GM23338 (cell line): Measurements from ENCODE around the gene CNPY1. TPM values are rescaled to one million over a fixed set of nuclear protein-coding genes. Genes with fewer than 3 reads are reported as not detected.

Source experiments
- ATAC-seq: fragments of 200-7000 bp; cut with Tn5 transposase; 3 replicates; pipeline ENCODE4 v1.9.1; 2020
- DNase-seq: peaks from one replicate; pipeline ENCODE4 v3.0.0-alpha.2; 2015; ENCODE audit warnings: low spot score
- H2AFZ ChIP-seq: fragments of 200-600 bp; sonication (generic); 2 replicates; pipeline ENCODE4 v1.8.0; 2016; ENCODE audit warnings: antibody characterized with exemption, mild to moderate bottlenecking, moderate library complexity
- H3F3A ChIP-seq: fragments of 200-600 bp; sonication (generic); replicated peaks from 2 replicates; pipeline ENCODE4 v1.8.0; 2017; ENCODE audit warnings: antibody characterized with exemption, mixed run types, low read depth
- H3K27ac ChIP-seq: fragments of 200-600 bp; sonication (generic); 2 replicates; pipeline ENCODE4 v1.6.1; 2016; ENCODE audit warnings: low read depth
- H3K27me3 ChIP-seq: fragments of 200-600 bp; sonication (generic); 2 replicates; pipeline ENCODE4 v1.8.0; 2016; ENCODE audit warnings: mild to moderate bottlenecking, mixed run types, moderate library complexity; ENCODE audit not compliant: insufficient read depth
- H3K36me3 ChIP-seq: fragments of 200-600 bp; sonication (generic); 2 replicates; pipeline ENCODE4 v1.8.0; 2016; ENCODE audit warnings: mild to moderate bottlenecking; ENCODE audit not compliant: insufficient read depth
- H3K4me1 ChIP-seq: fragments of 200-600 bp; sonication (generic); 2 replicates; pipeline ENCODE4 v1.8.0; 2016; ENCODE audit warnings: mild to moderate bottlenecking, moderate library complexity; ENCODE audit not compliant: insufficient read depth
- H3K4me2 ChIP-seq: fragments of 200-600 bp; sonication (generic); 2 replicates; pipeline ENCODE4 v1.7.1; 2017; ENCODE audit warnings: mixed run types
- H3K4me3 ChIP-seq: fragments of 200-600 bp; sonication (generic); 2 replicates; pipeline ENCODE4 v1.6.1; 2016; ENCODE audit warnings: mixed run types
- H3K79me2 ChIP-seq: fragments of 200-600 bp; sonication (generic); replicated peaks from 2 replicates; pipeline ENCODE4 v1.8.0; 2017; ENCODE audit warnings: mild to moderate bottlenecking; ENCODE audit not compliant: insufficient read depth
- H3K9me2 ChIP-seq: fragments of 200-600 bp; sonication (generic); 2 replicates; pipeline ENCODE4 v1.8.0; 2017; ENCODE audit not compliant: insufficient read depth
- H4K20me1 ChIP-seq: fragments of 200-600 bp; sonication (generic); replicated peaks from 2 replicates; pipeline ENCODE4 v1.8.0; 2017; ENCODE audit warnings: mild to moderate bottlenecking; ENCODE audit not compliant: insufficient read depth
- H3K27ac Mint-ChIP-seq: 2 replicates; pipeline ENCODE4 v1.8.0; 2020; ENCODE audit warnings: inconsistent platforms, mild to moderate bottlenecking, moderate library complexity, mixed read lengths
- H3K27me3 Mint-ChIP-seq: 3 replicates; pipeline ENCODE4 v1.8.0; 2022; ENCODE audit warnings: low read depth, mild to moderate bottlenecking, moderate library complexity, mixed read lengths, inconsistent platforms; ENCODE audit not compliant: insufficient read depth, poor library complexity
- H3K36me3 Mint-ChIP-seq: 3 replicates; pipeline ENCODE4 v1.8.0; 2021; ENCODE audit warnings: low read depth, mild to moderate bottlenecking, inconsistent platforms, moderate library complexity, mixed read lengths
- H3K4me1 Mint-ChIP-seq: 3 replicates; pipeline ENCODE4 v1.8.0; 2020; ENCODE audit warnings: mild to moderate bottlenecking, inconsistent platforms, mixed read lengths
- H3K4me3 Mint-ChIP-seq: 3 replicates; pipeline ENCODE4 v1.8.0; 2021; ENCODE audit warnings: moderate library complexity, mild to moderate bottlenecking, inconsistent platforms, mixed read lengths
- H3K9me3 Mint-ChIP-seq: 3 replicates; pipeline ENCODE4 v1.8.0; 2020; ENCODE audit warnings: moderate library complexity, mild to moderate bottlenecking, inconsistent platforms, mixed read lengths
- CREB1 ChIP-seq: fragments of 250-450 bp; sonication (Bioruptor Pico); IDR thresholded peaks from 2 replicates; pipeline ENCODE4 v1.5.0; 2020; ENCODE audit warnings: low read depth, mild to moderate bottlenecking, moderate library complexity
- EZH2 ChIP-seq: fragments of 200-600 bp; sonication (generic); IDR thresholded peaks from one replicate; pipeline ENCODE4 v1.8.0; 2017; ENCODE audit warnings: antibody characterized with exemption, mild to moderate bottlenecking, low read depth; ENCODE audit not compliant: unreplicated experiment
- EZH2phosphoT487 ChIP-seq: fragments of 200-600 bp; sonication (generic); IDR thresholded peaks from one replicate; pipeline ENCODE4 v1.8.1; 2018; ENCODE audit warnings: antibody characterized with exemption; ENCODE audit not compliant: unreplicated experiment
- JUNB ChIP-seq: IDR thresholded peaks from one replicate; pipeline ENCODE4 v1.6.1; 2016; ENCODE audit warnings: antibody characterized with exemption; ENCODE audit not compliant: unreplicated experiment
- NANOG ChIP-seq: IDR thresholded peaks from 2 replicates; pipeline ENCODE4 v1.6.1; 2016; ENCODE audit warnings: antibody characterized with exemption, borderline replicate concordance
- POLR2AphosphoS5 ChIP-seq: IDR thresholded peaks from 2 replicates; pipeline ENCODE4 v1.6.1; 2016; ENCODE audit warnings: antibody characterized with exemption, low read depth
- STAT1 ChIP-seq: IDR thresholded peaks from one replicate; pipeline ENCODE4 v1.6.1; 2016; ENCODE audit warnings: antibody characterized with exemption; ENCODE audit not compliant: unreplicated experiment
- ZNF114 ChIP-seq: fragments of 250-450 bp; sonication (Bioruptor Pico); IDR thresholded peaks from 2 replicates; pipeline ENCODE4 v1.5.0; 2020; ENCODE audit warnings: mild to moderate bottlenecking, moderate library complexity
- ZNF331 ChIP-seq: fragments of 250-450 bp; sonication (Bioruptor Pico); IDR thresholded peaks from 2 replicates; pipeline ENCODE4 v1.5.0; 2020; ENCODE audit warnings: low read depth, mild to moderate bottlenecking, moderate library complexity
- polyA plus RNA-seq: library from polyadenylated mRNA; unstranded; fragments of >200 nt; fragmentation: Nextera tagmentation; extraction: Ambion mirVana; gene quantifications from 2 replicates; pipeline ENCODE4 v1.2.1, GENCODE V29; 2016
- total RNA-seq: library from RNA; depleted of rRNA; stranded (reverse); fragments of >200 nt; shearing (Covaris generic); gene quantifications from 2 replicates; pipeline ENCODE4 v1.2.3, GENCODE V29; 2014
- TF ChIP-seq, protein P1 (sequence below): fragments of 250-450 bp; sonication (Bioruptor Pico); IDR thresholded peaks from 2 replicates; pipeline ENCODE4 v1.5.0; 2020; ENCODE audit warnings: mild to moderate bottlenecking, moderate library complexity
- TF ChIP-seq, protein P2 (sequence below): IDR thresholded peaks from one replicate; pipeline ENCODE4 v1.6.1; 2018; ENCODE audit warnings: antibody characterized with exemption; ENCODE audit not compliant: unreplicated experiment
- TF ChIP-seq, protein P3 (sequence below), 2 experiments: fragments of 200-600 bp in 1 of 2; sonication (generic) in 1 of 2; conservative IDR thresholded peaks; 2 replicates each; pipeline versions ENCODE4 v1.5.1 to v1.6.1; 2016 to 2017; ENCODE audit warnings: antibody characterized with exemption in 2 of 2, low read depth in 2 of 2, mild to moderate bottlenecking in 2 of 2, moderate library complexity in 1 of 2
- TF ChIP-seq, protein P4 (sequence below): IDR thresholded peaks from 2 replicates; pipeline ENCODE4 v1.6.1; 2016; ENCODE audit warnings: antibody characterized with exemption

Gene CNPY1
- total and polyA plus RNA-seq, 2 experiments from 2014 or later, result not detected

DNA sequence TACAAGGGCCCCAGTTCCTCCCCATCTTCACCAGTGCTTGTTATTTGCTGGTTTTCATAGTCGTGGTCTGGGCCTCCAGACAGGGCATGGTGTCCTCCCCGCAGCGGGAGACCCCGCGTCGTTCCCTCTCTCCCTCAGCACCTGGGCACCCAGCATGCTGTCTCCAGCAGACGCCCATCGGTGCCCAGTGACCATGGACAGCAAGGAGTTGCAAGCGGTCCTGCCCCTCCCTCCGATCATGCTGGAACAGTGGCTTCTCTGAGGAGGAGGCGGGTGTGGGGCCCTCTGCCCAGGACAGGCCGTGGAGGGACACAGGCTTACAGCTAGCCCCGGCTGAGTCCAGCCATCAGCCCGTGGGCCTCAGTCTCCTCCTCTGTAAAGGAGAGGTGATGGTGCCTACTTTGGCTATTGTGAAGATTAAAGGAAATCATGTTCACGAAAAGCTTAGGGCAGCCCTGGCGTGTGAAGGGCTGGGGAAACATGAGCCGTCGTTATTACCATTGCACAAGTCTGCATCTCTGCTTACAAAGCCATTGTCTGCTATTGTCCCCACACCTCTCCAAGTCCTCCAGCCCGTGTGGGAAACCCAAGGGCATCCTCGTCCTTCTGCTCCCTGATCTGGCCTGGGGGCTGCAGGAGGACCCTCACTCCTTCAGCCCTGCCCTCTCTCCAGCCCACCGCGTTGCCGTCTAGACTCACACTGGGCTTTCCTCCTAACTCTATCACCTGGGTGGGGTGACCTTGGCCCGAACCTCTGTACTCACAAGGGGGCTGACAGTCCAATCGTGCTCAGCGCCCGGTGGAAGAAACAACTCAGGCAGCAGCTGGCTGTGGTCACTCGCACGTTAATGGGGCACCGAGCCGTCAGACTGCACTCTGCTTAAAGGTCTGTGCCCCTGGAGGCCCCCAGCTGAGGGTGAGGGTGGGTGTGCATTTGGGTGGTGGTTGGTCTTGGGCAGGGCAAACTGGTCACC lies 58.6 kb downstream of the CNPY1 start:
- Mint-ChIP-seq H3K36me3 (no peaks in the 10 kb centered on the region), H3K4me1 (peaks cover 38% of the 10 kb centered on the region), H3K4me3 (no peak overlapping the region), H3K9me3 (no peaks in the 10 kb centered on the region; the same call in 2 of the 3 replicates), H3K27me3 (peaks cover 76% of the 10 kb centered on the region), H3K27ac (no peak overlapping the region)
- no peaks in the 10 kb centered on the region for H3K9me2 ChIP-seq
- no peaks in the 10 kb centered on the region for H3K36me3 ChIP-seq
- TF ChIP-seq STAT1 (no peak), ZNF331 (CRISPR knock-in tag) (no peak), ZNF114 (no peak), CREB1 (CRISPR knock-in tag) (no peak), JUNB (no peak), NANOG (no peak), EZH2phosphoT487 (no peak), POLR2AphosphoS5 (no peak), EZH2 (no peak)
- TF ChIP-seq, protein P1, sequence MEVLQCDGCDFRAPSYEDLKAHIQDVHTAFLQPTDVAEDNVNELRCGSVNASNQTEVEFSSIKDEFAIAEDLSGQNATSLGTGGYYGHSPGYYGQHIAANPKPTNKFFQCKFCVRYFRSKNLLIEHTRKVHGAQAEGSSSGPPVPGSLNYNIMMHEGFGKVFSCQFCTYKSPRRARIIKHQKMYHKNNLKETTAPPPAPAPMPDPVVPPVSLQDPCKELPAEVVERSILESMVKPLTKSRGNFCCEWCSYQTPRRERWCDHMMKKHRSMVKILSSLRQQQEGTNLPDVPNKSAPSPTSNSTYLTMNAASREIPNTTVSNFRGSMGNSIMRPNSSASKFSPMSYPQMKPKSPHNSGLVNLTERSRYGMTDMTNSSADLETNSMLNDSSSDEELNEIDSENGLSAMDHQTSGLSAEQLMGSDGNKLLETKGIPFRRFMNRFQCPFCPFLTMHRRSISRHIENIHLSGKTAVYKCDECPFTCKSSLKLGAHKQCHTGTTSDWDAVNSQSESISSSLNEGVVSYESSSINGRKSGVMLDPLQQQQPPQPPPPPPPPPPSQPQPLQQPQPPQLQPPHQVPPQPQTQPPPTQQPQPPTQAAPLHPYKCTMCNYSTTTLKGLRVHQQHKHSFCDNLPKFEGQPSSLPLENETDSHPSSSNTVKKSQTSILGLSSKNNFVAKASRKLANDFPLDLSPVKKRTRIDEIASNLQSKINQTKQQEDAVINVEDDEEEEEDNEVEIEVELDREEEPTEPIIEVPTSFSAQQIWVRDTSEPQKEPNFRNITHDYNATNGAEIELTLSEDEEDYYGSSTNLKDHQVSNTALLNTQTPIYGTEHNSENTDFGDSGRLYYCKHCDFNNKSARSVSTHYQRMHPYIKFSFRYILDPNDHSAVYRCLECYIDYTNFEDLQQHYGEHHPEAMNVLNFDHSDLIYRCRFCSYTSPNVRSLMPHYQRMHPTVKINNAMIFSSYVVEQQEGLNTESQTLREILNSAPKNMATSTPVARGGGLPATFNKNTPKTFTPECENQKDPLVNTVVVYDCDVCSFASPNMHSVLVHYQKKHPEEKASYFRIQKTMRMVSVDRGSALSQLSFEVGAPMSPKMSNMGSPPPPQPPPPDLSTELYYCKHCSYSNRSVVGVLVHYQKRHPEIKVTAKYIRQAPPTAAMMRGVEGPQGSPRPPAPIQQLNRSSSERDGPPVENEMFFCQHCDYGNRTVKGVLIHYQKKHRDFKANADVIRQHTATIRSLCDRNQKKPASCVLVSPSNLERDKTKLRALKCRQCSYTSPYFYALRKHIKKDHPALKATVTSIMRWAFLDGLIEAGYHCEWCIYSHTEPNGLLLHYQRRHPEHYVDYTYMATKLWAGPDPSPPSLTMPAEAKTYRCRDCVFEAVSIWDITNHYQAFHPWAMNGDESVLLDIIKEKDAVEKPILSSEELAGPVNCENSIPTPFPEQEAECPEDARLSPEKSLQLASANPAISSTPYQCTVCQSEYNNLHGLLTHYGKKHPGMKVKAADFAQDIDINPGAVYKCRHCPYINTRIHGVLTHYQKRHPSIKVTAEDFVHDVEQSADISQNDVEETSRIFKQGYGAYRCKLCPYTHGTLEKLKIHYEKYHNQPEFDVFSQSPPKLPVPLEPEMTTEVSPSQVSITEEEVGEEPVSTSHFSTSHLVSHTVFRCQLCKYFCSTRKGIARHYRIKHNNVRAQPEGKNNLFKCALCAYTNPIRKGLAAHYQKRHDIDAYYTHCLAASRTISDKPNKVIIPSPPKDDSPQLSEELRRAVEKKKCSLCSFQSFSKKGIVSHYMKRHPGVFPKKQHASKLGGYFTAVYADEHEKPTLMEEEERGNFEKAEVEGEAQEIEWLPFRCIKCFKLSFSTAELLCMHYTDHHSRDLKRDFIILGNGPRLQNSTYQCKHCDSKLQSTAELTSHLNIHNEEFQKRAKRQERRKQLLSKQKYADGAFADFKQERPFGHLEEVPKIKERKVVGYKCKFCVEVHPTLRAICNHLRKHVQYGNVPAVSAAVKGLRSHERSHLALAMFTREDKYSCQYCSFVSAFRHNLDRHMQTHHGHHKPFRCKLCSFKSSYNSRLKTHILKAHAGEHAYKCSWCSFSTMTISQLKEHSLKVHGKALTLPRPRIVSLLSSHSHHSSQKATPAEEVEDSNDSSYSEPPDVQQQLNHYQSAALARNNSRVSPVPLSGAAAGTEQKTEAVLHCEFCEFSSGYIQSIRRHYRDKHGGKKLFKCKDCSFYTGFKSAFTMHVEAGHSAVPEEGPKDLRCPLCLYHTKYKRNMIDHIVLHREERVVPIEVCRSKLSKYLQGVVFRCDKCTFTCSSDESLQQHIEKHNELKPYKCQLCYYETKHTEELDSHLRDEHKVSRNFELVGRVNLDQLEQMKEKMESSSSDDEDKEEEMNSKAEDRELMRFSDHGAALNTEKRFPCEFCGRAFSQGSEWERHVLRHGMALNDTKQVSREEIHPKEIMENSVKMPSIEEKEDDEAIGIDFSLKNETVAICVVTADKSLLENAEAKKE, result no peak
- TF ChIP-seq, protein P2, sequence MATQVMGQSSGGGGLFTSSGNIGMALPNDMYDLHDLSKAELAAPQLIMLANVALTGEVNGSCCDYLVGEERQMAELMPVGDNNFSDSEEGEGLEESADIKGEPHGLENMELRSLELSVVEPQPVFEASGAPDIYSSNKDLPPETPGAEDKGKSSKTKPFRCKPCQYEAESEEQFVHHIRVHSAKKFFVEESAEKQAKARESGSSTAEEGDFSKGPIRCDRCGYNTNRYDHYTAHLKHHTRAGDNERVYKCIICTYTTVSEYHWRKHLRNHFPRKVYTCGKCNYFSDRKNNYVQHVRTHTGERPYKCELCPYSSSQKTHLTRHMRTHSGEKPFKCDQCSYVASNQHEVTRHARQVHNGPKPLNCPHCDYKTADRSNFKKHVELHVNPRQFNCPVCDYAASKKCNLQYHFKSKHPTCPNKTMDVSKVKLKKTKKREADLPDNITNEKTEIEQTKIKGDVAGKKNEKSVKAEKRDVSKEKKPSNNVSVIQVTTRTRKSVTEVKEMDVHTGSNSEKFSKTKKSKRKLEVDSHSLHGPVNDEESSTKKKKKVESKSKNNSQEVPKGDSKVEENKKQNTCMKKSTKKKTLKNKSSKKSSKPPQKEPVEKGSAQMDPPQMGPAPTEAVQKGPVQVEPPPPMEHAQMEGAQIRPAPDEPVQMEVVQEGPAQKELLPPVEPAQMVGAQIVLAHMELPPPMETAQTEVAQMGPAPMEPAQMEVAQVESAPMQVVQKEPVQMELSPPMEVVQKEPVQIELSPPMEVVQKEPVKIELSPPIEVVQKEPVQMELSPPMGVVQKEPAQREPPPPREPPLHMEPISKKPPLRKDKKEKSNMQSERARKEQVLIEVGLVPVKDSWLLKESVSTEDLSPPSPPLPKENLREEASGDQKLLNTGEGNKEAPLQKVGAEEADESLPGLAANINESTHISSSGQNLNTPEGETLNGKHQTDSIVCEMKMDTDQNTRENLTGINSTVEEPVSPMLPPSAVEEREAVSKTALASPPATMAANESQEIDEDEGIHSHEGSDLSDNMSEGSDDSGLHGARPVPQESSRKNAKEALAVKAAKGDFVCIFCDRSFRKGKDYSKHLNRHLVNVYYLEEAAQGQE, result no peak
- TF ChIP-seq, protein P3, sequence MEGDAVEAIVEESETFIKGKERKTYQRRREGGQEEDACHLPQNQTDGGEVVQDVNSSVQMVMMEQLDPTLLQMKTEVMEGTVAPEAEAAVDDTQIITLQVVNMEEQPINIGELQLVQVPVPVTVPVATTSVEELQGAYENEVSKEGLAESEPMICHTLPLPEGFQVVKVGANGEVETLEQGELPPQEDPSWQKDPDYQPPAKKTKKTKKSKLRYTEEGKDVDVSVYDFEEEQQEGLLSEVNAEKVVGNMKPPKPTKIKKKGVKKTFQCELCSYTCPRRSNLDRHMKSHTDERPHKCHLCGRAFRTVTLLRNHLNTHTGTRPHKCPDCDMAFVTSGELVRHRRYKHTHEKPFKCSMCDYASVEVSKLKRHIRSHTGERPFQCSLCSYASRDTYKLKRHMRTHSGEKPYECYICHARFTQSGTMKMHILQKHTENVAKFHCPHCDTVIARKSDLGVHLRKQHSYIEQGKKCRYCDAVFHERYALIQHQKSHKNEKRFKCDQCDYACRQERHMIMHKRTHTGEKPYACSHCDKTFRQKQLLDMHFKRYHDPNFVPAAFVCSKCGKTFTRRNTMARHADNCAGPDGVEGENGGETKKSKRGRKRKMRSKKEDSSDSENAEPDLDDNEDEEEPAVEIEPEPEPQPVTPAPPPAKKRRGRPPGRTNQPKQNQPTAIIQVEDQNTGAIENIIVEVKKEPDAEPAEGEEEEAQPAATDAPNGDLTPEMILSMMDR (conservative IDR thresholded peaks at IDR 0.05; ENCODE audit: low read depth in 2 of 2), result no peak
- TF ChIP-seq, protein P4, sequence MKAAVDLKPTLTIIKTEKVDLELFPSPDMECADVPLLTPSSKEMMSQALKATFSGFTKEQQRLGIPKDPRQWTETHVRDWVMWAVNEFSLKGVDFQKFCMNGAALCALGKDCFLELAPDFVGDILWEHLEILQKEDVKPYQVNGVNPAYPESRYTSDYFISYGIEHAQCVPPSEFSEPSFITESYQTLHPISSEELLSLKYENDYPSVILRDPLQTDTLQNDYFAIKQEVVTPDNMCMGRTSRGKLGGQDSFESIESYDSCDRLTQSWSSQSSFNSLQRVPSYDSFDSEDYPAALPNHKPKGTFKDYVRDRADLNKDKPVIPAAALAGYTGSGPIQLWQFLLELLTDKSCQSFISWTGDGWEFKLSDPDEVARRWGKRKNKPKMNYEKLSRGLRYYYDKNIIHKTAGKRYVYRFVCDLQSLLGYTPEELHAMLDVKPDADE, result no peak
- H3K27me3 ChIP-seq, result peaks cover 62% of the 10 kb centered on the region
- ATAC-seq, result no peak
- no peaks in the 10 kb centered on the region for H3K79me2 ChIP-seq
- DNase-seq, result no peak
- no peak overlapping the region for H3K27ac ChIP-seq
- peaks cover 26% of the 10 kb centered on the region for H3K4me1 ChIP-seq
- H3K4me3 ChIP-seq, result no peak overlapping the region
- 0 out of 2 replicates have a peak, but pooled peaks cover 9% of the 10 kb centered on the region for H3F3A ChIP-seq
- no peaks in the 10 kb centered on the region for H4K20me1 ChIP-seq
- H2AFZ ChIP-seq, result no peak overlapping the region
- H3K4me2 ChIP-seq, result no peak overlapping the region
